Coronary artery (tissue), 2 donors: Measurements from ENCODE around the gene ENTPD6.

Experiments used
- DNase-seq: peaks from one replicate; pipeline ENCODE4 v3.0.0-alpha.2; 2017; ENCODE audit warnings: low spot score
- H3K27ac ChIP-seq, 2 donors: fragments of 200-600 bp; sonication (generic); one replicate each; pipeline ENCODE4 v1.5.1; 2016 to 2019
- H3K4me3 ChIP-seq: fragments of 200-600 bp; sonication (generic); 2 replicates; pipeline ENCODE4 v1.5.1; 2016; ENCODE audit warnings: mild to moderate bottlenecking, moderate library complexity
- CTCF ChIP-seq: fragments of 200-600 bp; sonication (generic); IDR thresholded peaks from one replicate; pipeline ENCODE4 v1.5.1; 2019; ENCODE audit warnings: antibody characterized with exemption

Gene ENTPD6

GRCh38 chr20:25215521-25215920, 20.0 kb downstream of the ENTPD6 start:
- TF ChIP-seq CTCF: no peak
- Histone ChIP-seq H3K4me3 (no peak overlapping the region), H3K27ac (no peak overlapping the region)
- DNase-seq: no peak

- Histone ChIP-seq H3K4me3 (no peak overlapping the region), H3K27ac (no peak overlapping the region)
- DNase-seq: no peak
- TF ChIP-seq CTCF: no peak
Measured at GRCh38 chr20:25216199-25216945, 20.9 kb downstream of the ENTPD6 start.

DNA sequence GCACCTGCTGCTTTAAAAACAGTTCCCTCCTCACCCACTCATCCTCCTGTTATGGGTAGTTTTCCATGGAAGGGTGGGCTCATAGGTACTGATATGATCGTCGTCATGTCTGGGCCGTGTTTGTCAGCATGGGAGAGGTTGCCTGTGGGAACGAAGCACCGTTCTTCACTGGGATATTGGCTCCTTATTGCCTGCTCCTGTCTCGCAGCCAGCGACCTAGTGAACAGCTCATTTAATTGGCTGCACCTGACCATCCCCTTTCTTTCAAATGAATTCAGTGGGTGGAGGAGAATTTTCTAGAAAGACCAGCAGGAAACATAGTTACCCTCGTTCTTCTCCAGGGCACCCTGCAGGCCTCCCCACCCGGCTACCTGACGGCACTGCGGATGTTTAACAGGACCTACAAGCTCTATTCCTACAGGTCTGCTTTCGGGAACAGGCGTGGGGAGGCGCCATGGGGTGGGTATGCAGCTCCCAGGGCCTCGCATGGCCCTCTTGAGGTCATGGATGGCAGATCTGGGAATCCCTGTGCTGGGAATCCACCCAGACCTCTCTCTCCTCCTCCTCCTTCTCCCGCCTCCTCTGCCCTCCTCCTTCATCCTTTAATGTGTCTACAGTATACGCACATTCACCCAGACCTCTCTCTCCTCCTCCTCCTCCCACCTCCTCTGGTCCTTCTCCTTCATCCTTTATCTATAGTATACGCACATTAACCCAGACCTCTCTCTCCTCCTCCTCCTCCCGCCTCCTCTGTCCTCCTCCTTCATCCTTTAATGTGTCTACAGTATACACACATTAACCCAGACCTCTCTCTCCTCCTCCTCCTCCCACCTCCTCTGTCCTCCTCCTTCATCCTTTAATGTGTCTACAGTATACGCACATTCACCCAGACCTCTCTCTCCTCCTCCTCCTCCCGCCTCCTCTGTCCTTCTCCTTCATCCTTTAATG, 21.9 kb downstream of the ENTPD6 start:
- no peak for DNase-seq
- Histone ChIP-seq H3K4me3 (no peak overlapping the region), H3K27ac (no peak overlapping the region)
- TF ChIP-seq CTCF: no peak

DNA sequence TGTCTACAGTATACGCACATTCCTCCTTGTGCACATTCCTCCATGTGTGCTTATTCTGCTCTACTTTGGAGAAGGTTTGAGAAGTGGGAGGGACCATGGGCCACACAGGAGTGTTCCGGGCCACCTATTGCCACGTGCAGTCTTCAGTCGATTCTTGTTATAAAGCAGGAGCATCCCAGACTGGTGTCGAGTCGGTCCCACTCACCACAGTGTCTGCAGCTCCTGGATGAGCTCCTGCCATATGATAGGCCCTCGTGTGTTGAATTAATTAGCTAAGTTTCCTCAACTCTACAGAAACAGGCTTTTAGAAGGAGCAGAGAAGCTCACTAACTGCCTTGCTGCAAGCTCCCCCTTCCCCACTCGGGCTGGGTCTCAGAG, 22.6 kb downstream of the ENTPD6 start:
- no peak for TF ChIP-seq CTCF
- no peak for DNase-seq
- H3K4me3 ChIP-seq: no peak overlapping the region
- no peak overlapping the region for H3K27ac ChIP-seq

- TF ChIP-seq CTCF: no peak
- H3K27ac ChIP-seq: no peak overlapping the region
- no peak for DNase-seq
- no peak overlapping the region for H3K4me3 ChIP-seq
Measured at GRCh38 chr20:25218492-25218891, 23.0 kb downstream of the ENTPD6 start.

GRCh38 chr20:25219365-25219764, 23.9 kb downstream of the ENTPD6 start:
- no peak for DNase-seq
- no peak overlapping the region for H3K4me3 ChIP-seq
- H3K27ac ChIP-seq: no peak overlapping the region
- TF ChIP-seq CTCF: no peak
